MM.1S (cell line): ENCODE measurements around the gene GNG12.

ENCODE experiments used
- EZH2phosphoT487 ChIP-seq: fragments of 300-600 bp; sonication (generic); IDR thresholded peaks from 2 replicates; pipeline ENCODE4 v1.6.1; 2018; ENCODE audit warnings: antibody characterized with exemption, low read length
- TF ChIP-seq, protein P1 (sequence below): fragments of 300-600 bp; sonication (generic); IDR thresholded peaks from 2 replicates; pipeline ENCODE4 v1.5.1; 2016; ENCODE audit warnings: antibody characterized with exemption, low read length, mixed read lengths

GRCh38 chr1:67673468-67674201 is 159.6 kb downstream of the GNG12 start:
- TF ChIP-seq, protein P1, sequence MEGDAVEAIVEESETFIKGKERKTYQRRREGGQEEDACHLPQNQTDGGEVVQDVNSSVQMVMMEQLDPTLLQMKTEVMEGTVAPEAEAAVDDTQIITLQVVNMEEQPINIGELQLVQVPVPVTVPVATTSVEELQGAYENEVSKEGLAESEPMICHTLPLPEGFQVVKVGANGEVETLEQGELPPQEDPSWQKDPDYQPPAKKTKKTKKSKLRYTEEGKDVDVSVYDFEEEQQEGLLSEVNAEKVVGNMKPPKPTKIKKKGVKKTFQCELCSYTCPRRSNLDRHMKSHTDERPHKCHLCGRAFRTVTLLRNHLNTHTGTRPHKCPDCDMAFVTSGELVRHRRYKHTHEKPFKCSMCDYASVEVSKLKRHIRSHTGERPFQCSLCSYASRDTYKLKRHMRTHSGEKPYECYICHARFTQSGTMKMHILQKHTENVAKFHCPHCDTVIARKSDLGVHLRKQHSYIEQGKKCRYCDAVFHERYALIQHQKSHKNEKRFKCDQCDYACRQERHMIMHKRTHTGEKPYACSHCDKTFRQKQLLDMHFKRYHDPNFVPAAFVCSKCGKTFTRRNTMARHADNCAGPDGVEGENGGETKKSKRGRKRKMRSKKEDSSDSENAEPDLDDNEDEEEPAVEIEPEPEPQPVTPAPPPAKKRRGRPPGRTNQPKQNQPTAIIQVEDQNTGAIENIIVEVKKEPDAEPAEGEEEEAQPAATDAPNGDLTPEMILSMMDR = no peak
- TF ChIP-seq EZH2phosphoT487 = no peak
